HepG2 (cell line): ENCODE measurements around the gene GYPA.

Experiments
- KDM5B ChIP-seq: sonication (generic); formaldehyde crosslinking; IDR thresholded peaks from 2 replicates; pipeline ENCODE4 v1.4.0; 2020; ENCODE audit warnings: missing genetic modification reagents, mild to moderate bottlenecking, borderline replicate concordance
- TF ChIP-seq, protein P1 (sequence below): sonication (generic); formaldehyde crosslinking; IDR thresholded peaks from 2 replicates; pipeline ENCODE4 v1.4.0; 2020; ENCODE audit warnings: missing genetic modification reagents
- TF ChIP-seq, protein P2 (sequence below): sonication (generic); formaldehyde crosslinking; IDR thresholded peaks from 2 replicates; pipeline ENCODE4 v1.5.0; 2020; ENCODE audit warnings: mild to moderate bottlenecking, missing genetic modification reagents, moderate library complexity

DNA sequence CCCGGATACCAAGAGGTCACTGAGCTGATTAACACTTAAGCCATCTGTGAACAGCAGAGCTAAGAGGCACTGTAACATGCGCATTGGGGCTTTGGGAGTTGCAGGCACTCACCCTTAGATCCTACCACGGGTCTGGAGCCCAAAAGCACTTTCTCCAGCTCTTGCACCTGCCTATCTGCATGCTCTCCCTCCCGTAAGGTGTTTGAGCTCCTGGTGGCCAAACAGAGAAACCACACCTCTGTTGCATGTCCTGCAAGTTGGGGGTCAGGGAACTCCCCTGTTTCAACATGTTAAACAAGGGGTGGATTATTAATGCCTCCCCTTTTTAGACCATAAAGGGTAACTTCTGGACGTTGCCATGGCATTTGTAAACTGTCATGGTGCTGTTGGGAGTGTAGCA, 49.8 kb downstream of the GYPA start:
- no peak for TF ChIP-seq KDM5B
- TF ChIP-seq, protein P1, sequence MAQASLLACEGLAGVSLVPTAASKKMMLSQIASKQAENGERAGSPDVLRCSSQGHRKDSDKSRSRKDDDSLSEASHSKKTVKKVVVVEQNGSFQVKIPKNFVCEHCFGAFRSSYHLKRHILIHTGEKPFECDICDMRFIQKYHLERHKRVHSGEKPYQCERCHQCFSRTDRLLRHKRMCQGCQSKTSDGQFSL (CRISPR knock-in tag): no peak
- TF ChIP-seq, protein P2, sequence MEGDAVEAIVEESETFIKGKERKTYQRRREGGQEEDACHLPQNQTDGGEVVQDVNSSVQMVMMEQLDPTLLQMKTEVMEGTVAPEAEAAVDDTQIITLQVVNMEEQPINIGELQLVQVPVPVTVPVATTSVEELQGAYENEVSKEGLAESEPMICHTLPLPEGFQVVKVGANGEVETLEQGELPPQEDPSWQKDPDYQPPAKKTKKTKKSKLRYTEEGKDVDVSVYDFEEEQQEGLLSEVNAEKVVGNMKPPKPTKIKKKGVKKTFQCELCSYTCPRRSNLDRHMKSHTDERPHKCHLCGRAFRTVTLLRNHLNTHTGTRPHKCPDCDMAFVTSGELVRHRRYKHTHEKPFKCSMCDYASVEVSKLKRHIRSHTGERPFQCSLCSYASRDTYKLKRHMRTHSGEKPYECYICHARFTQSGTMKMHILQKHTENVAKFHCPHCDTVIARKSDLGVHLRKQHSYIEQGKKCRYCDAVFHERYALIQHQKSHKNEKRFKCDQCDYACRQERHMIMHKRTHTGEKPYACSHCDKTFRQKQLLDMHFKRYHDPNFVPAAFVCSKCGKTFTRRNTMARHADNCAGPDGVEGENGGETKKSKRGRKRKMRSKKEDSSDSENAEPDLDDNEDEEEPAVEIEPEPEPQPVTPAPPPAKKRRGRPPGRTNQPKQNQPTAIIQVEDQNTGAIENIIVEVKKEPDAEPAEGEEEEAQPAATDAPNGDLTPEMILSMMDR (CRISPR knock-in tag): no peak
